ENCODE measurements around the gene DNASE1L2.
"Not testable (repeated sequence)": the region's sequence is repeated elsewhere in the genome, so short reads cannot be mapped to it uniquely, and the experiment has no call there.

The DNASE1L2 gene, protein sequence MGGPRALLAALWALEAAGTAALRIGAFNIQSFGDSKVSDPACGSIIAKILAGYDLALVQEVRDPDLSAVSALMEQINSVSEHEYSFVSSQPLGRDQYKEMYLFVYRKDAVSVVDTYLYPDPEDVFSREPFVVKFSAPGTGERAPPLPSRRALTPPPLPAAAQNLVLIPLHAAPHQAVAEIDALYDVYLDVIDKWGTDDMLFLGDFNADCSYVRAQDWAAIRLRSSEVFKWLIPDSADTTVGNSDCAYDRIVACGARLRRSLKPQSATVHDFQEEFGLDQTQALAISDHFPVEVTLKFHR

GRCh38 chr16:2236337-2237101, at the start of gene DNASE1L2:
Gene DNASE1L2 (plus strand): TSS chr16:2236444. CDS start chr16:2236817, 373 bp downstream.
- peak; percentile 51 for DNase-seq

DNA sequence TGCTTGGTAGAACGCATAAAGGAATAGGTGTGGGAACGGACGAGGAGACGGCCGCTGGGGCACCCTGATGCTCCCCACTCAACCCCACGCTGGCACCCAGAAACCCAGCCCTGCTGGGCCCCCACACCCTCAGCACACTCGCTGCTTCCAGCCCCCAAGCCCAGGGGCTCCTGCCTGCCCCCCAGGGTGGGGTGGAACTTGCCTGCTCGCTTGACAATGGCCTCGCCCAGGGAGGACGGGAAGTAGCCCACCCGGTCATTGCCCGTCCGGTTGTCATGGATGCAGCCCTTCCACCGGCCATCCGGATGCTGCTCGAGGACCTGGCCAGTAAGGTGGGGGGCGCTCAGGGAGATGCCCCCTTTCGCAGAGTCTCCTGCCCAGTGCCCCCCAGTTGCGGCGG, 49.7 kb upstream of the DNASE1L2 start:
- no peak for DNase-seq

DNA sequence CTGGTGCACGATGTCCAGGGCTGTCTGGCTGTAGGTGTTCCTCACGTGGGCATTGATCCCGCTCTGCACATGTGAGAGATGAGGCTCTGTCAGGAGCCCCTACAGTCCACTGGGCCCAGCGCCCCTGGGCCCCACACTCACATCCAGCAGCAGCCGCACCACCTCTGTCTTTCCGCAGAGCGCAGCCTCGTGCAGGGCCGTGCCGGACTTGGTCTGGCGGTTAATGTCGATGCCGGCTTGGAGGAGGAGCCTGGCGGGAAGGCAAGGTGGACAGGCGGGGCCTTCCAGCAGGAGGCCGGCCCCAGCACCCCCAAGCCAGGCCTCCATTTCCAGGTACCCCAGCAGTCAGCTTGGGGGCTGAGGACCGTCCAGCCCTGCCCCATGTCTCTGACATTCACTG, 49.0 kb upstream of the DNASE1L2 start:
- no peak for DNase-seq

DNA sequence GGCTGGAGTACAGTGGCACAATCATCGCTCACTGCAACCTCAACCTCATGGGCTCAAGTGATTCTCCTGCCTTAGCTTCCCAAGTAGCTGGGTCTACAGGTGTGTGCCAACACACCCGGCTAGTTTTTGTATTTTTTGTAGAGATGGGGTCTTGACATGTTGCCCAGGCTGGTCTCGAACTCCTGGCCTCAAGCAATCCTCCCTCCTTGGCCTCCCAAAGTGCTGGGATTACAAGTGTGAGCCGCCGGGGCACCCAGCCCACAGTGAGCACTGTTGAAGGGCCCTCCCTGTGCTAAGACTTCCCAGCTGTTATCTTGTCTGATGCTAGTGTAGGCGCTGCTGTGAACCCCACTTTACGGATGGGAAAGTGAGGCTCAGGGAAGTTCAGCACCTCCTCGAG, 47.8 kb upstream of the DNASE1L2 start:
- DNase-seq = no peak

DNA sequence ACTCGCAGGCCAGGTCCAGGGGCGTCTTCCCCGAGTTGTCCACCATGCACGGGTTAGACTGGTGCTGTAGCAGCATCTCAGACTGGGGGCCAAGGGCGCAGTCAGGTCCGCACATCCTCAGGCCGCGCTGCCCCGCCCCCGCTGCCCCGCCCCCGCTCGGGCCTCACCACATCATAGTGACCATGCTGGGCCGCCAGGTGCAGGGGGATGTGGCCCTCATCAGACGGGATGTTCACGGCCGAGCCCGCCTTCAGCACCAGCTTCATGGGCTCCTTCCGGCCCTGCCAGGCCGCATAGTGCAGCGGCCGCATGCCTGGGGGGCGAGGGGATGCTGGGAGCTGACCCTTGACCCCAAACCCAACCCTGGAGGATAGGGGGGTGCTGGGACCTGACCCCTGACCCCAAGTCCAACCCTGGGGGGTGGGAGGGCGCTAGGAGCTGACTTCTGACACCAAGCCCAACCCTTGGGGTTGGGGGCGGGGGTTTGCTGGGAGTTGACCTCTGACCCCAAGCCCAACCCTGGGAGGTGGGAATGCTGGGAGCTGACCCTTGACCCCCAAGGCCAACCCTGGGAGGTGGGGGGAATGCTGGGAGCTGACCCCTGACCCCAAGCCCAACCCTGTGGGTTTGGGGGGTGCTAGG, 46.9 kb upstream of the DNASE1L2 start:
- no peak for DNase-seq

- no peak for DNase-seq
These were observed 46.1 kb upstream of the DNASE1L2 start for GRCh38 chr16:2190002-2190658.

GRCh38 chr16:2190659-2191445, 45.4 kb upstream of the DNASE1L2 start:
- DNase-seq = no peak

- no peak for DNase-seq
These were observed 44.9 kb upstream of the DNASE1L2 start for GRCh38 chr16:2191446-2191706.

DNA sequence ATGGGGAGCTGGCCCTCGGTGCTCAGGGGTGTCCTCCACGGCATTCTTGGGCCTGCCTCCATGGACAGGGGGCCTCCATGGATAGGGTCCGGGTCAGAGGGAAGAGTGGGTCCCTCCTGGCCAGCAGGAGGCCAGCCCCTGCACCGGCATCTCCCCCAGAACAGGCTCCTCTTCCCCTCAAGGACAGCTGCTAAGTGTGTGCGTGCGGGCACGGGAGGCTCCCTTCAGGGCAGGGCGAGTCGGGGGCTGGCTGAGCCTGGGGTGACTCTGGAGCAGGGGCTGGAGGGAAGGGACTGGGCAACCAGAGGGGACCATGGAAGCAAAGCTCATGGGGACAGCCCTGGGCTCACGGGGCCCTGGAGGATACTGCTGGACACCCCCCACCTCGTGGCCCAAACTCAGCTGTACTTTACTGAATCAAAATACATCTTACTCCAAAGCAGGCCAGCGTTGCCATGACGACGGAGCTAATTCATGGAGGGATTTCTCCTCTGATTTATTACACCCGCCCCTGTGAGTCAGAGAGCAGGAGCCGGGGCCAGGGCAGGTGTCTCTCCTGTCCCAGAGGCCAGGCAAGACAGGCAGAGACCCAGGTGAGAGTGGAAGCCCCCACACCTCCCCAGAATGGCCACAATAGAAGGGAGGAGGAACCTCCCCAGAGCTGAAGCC, 41.9 kb upstream of the DNASE1L2 start:
- DNase-seq = peak; percentile 63

DNA sequence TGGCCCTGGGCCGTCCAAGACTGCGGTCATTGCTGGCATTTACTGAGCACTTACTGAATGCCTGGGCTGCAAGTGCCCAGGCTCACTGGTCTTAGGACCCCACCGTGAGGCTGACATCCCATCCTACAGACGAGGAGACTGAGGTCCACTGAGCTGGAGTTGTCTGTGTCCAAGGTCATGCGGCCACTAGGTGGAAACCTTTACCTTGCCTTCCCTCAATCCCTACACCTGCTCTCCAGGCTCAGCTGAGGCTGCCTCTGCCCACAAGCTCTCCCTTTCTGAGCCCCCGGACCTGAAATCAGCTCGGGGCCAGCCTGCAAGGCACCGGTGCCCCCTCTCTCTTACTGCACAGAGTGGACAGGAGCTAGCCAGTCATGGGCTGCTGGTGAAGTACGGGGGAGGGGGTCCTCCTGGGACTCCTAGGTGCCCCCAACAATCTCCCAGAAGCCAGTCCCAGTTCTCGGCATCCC, 41.4 kb upstream of the DNASE1L2 start:
- DNase-seq = peak; percentile 75

GRCh38 chr16:2195322-2196161, 40.7 kb upstream of the DNASE1L2 start:
- DNase-seq = no peak

- peak; percentile 63 for DNase-seq
These were observed 39.9 kb upstream of the DNASE1L2 start, which contains the start of gene CASKIN1 for GRCh38 chr16:2196162-2196980. Gene CASKIN1 (minus strand): TSS chr16:2196605. CDS start chr16:2196432, 173 bp downstream.

GRCh38 chr16:2196981-2197511, 39.2 kb upstream of the DNASE1L2 start:
- DNase-seq = no peak

DNA sequence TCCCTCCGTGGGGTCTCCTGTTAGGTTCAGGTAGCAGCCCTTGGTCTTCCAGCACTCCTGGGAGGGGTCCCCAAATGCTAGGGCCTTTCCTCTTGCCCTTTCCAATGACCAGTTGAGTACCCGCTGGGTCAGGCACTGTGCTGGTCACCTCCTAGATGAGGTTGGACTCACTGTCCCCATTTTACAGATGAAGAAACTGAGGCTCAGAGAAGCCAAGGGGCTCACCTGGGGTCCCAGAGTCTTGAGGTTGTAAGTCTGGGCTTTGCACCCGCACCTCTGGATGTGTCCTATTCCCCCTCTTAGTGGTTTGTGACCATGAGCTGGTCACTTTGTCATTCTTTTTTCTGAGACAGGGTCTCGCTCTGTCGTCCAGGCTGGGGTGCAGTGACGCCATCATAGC, 38.5 kb upstream of the DNASE1L2 start:
- no peak for DNase-seq

DNA sequence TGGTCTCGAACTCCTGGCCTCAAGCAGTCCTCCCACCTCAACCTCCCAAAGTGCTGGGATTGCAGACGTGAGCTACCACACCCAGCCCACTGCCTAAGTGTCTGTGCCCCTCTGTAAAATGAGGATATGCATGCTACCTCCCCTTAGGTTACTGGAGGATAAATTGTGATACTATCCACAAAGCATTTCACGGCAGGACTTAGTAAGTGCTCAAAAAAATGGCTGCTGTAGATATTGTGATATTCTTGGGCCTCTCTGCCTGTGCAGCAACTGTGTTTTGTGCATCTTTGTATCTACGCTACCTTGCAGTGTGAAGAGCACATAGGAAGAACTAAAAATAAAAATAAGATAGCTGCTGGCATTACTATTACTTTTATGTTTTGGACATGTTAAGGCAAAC, 38.0 kb upstream of the DNASE1L2 start:
- no peak for DNase-seq

DNA sequence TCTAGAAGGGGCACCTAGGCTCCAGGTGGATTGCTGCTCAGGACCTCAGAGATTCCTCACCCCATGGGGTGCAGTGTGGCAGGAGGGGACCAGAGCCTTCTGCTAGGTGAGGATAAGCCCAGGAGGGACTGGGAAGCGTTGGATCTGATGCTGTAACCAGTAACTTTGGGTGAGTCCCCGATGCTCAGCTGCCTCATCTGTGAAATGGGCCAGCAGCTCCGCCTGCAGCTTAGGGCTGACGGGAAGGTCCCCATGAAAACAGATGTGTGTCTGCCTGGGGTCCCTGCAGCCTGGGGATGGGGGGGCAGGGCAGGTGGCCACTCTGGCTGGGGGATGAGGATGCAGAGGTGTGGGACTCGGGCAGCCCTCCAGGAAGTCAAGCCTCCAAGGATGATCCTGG, 37.1 kb upstream of the DNASE1L2 start:
- no peak for DNase-seq

GRCh38 chr16:2199621-2200139, 36.6 kb upstream of the DNASE1L2 start:
- no peak for DNase-seq

DNA sequence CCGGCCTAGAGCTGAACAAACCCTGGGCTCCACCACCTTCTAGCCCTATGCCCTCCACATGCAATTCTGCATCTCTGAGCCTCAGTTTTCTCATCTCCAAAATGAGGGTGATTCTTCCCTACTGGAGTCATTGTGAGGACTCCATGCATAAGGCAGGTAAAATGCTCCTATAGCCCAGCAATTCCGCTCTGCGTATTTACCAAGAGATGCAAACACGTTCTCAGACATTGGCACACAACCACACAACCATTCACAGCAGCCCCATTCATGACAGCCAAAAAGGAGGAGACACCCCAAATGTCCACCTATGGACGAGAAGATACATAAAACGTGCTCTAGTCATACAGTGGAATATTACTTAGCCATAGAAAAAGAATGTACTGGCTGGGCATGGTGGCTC, 35.9 kb upstream of the DNASE1L2 start:
- DNase-seq = no peak

DNA sequence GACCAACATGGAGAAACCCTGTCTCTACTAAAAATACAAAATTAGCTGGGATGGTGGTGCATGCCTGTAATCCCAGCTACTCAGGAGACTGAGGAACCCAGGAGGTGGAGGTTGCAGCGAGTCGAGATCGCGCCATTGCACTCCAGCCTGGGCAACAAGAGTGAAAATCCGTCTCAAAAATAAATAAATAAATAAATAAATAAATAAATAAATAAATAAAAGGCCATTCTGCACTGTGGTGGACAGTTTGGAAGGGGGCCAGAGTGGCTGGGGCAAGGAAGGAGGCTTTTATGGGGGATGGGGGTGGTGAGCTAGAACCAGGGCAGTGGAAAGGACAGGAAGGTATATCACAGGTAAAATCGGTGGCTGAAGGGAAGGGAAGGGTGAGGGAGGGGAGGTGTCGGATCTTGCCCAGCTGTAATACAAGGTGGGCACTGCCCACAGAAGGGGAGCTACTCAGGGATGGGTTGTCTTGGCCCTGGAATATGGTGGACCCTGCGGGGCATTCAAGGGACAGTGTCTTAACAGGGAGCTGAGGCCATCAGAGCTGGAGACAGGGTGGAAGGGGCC, 33.0 kb upstream of the DNASE1L2 start:
- not testable (repeated sequence) for DNase-seq
